ENCODE results near the gene BTBD9. TPM values are rescaled to one million over a fixed set of nuclear protein-coding genes. Genes with fewer than 3 reads are reported as not detected.

Gene BTBD9
- total and polyA plus RNA-seq, 9 of the 15 experiments (the other 6 are each of a cell fraction or from before 2014, with no cell fraction given), result 0.08 to 1.6 (median 0.58) TPM

- FAIRE-seq, result no peak
- in situ Hi-C loops (cut with MboI), result no loop called here
- WGBS (ENCODE audit: insufficient coverage, low coverage, missing lambda C conversion rate), result 3% methylated on average over 5 of the region's 5 CpGs
Observed at GRCh38 chr6:38528196-38528965, 111.3 kb downstream of the BTBD9 start.

GRCh38 chr6:38527371-38527770, 112.4 kb downstream of the BTBD9 start:
- in situ Hi-C loops (cut with MboI) (no loop called here), intact Hi-C loops (cut with micrococcal nuclease) (no loop called here)
- FAIRE-seq, result no peak
- H2AFZ ChIP-seq (ENCODE audit: low read depth, low read length), result no peak overlapping the region
- no peak overlapping the region for H3K4me3 ChIP-seq
- no peaks in the 10 kb centered on the region for H4K20me1 ChIP-seq (replicated peaks; ENCODE audit: control insufficient read depth, insufficient read depth, low read length)
- no peaks in the 10 kb centered on the region for H3K79me2 ChIP-seq (ENCODE audit: control insufficient read depth, insufficient read depth, low read length)
- peaks cover 2 to 6% of the 10 kb centered on the region in 2 experiments; a peak in 2 of 5 replicates for H3K27me3 ChIP-seq (ENCODE audit: control insufficient read depth in 2 of 2, insufficient read depth in 2 of 2, low read length in 2 of 2)
- ATAC-seq, result no peak
- POLR2A ChIA-PET, result no interaction called here
- BruUV-seq (replicated peaks), result no TSS peak
- 0% methylated on average over 1 of the region's 1 CpG for WGBS (ENCODE audit: insufficient coverage, low coverage, missing lambda C conversion rate)
- H3K27ac ChIP-seq (ENCODE audit: extremely low read depth, low read depth, low read length), result no peak overlapping the region
- CTCF ChIA-PET (ENCODE audit: low intra/inter-chr PET ratio), result no interaction called here
- no peak for DNase-seq (ENCODE audit: extremely low read depth in 1 of 4, low spot score in 3 of 4)
- H3K9ac ChIP-seq (ENCODE audit: insufficient read depth in 1 of 2, low read depth in 2 of 2, low read length in 2 of 2), result no peak overlapping the region
- H3K4me1 ChIP-seq (replicated peaks in 1 of 2; ENCODE audit: control insufficient read depth in 2 of 2, insufficient read depth in 2 of 2, low read length in 2 of 2), result no peaks in the 10 kb centered on the region
- no peak overlapping the region for H3K4me2 ChIP-seq (ENCODE audit: insufficient read depth, low read length)
- H3K9me1 ChIP-seq (ENCODE audit: control insufficient read depth, insufficient read depth, low read length), result no peaks in the 10 kb centered on the region
- H3K9me3 ChIP-seq (replicated peaks; ENCODE audit: control insufficient read depth, insufficient read depth, low read depth, low read length), result no peaks in the 10 kb centered on the region
- H3K36me3 ChIP-seq (ENCODE audit: control insufficient read depth, insufficient read depth, low read length), result no peaks in the 10 kb centered on the region
- no peak for TF ChIP-seq ZNF507 (tag; conservative IDR thresholded peaks at IDR 0.05)
- TF ChIP-seq DIDO1 (tag; IDR thresholded peaks at IDR 0.05; ENCODE audit: low read depth), result no peak
- TF ChIP-seq SMAD2 (IDR thresholded peaks at IDR 0.05; ENCODE audit: low read depth, low read length), result no peak
- no peak for TF ChIP-seq ZNF655 (CRISPR knock-in tag; IDR thresholded peaks at IDR 0.05)
- no peak for TF ChIP-seq PHB2 (IDR thresholded peaks at IDR 0.05; ENCODE audit: low read depth)
- no peak for TF ChIP-seq ZNF146 (CRISPR knock-in tag; IDR thresholded peaks at IDR 0.05; ENCODE audit: unreplicated experiment)
- TF ChIP-seq SMARCB1 (IDR thresholded peaks at IDR 0.05; ENCODE audit: insufficient read length, low read depth), result no peak
- no peak for TF ChIP-seq TAF9B (IDR thresholded peaks at IDR 0.05; ENCODE audit: partially characterized antibody)
- no peak for TF ChIP-seq HCFC1 (IDR thresholded peaks at IDR 0.05; ENCODE audit: low read depth, low read length)
- TF ChIP-seq POLR2AphosphoS5 (IDR thresholded peaks at IDR 0.05; ENCODE audit: control insufficient read depth, insufficient read depth, low read depth, low read length), result no peak
- TF ChIP-seq HNRNPH1 (optimal IDR thresholded peaks at IDR 0.05; ENCODE audit: low read depth, low read length), result no peak
- TF ChIP-seq RBM34 (IDR thresholded peaks at IDR 0.05; ENCODE audit: borderline replicate concordance, insufficient read depth, low read length), result no peak

More at GRCh38 chr6:38528196-38528965, 111.3 kb downstream of the BTBD9 start:
- TF ChIP-seq USF2 (CRISPR knock-in tag; IDR thresholded peaks at IDR 0.05), result 0 out of 2 replicates have a peak, but pooled peaks have one; percentile 4
- no peak for TF ChIP-seq ZZZ3 (IDR thresholded peaks at IDR 0.05)
- ATAC-seq (no peak), DNase-seq (ENCODE audit: extremely low read depth in 1 of 4, low spot score in 3 of 4) (no peak)
- H3K4me2 ChIP-seq (ENCODE audit: insufficient read depth, low read length), result no peak overlapping the region
- no peaks in the 10 kb centered on the region for H3K27me3 ChIP-seq (ENCODE audit: control insufficient read depth in 2 of 2, insufficient read depth in 2 of 2, low read length in 2 of 2)
- no peaks in the 10 kb centered on the region for H3K79me2 ChIP-seq (ENCODE audit: control insufficient read depth, insufficient read depth, low read length)
- H3K4me3 ChIP-seq, result no peak overlapping the region
- no peaks in the 10 kb centered on the region for H3K9me3 ChIP-seq (replicated peaks; ENCODE audit: control insufficient read depth, insufficient read depth, low read depth, low read length)
- H3K36me3 ChIP-seq (ENCODE audit: control insufficient read depth, insufficient read depth, low read length), result no peaks in the 10 kb centered on the region
- ChIA-PET CTCF (ENCODE audit: low intra/inter-chr PET ratio) (no interaction called here), POLR2A (no interaction called here)
- no peak overlapping the region for H3K27ac ChIP-seq (ENCODE audit: extremely low read depth, low read depth, low read length)
- H2AFZ ChIP-seq (ENCODE audit: low read depth, low read length), result no peak overlapping the region
- no peaks in the 10 kb centered on the region for H3K9me1 ChIP-seq (ENCODE audit: control insufficient read depth, insufficient read depth, low read length)
- intact Hi-C loops (cut with micrococcal nuclease), result no loop called here
- no TSS peak for BruUV-seq (replicated peaks)
- H3K4me1 ChIP-seq (replicated peaks in 1 of 2; ENCODE audit: control insufficient read depth in 2 of 2, insufficient read depth in 2 of 2, low read length in 2 of 2), result no peaks in the 10 kb centered on the region
- H3K9ac ChIP-seq (ENCODE audit: insufficient read depth in 1 of 2, low read depth in 2 of 2, low read length in 2 of 2), result no peak overlapping the region
- H4K20me1 ChIP-seq (replicated peaks; ENCODE audit: control insufficient read depth, insufficient read depth, low read length), result no peaks in the 10 kb centered on the region
